HG03175 (cell line): ENCODE measurements around the gene CCDC192.
"Not testable (repeated sequence)": the region's sequence is repeated elsewhere in the genome, so short reads cannot be mapped to it uniquely, and the experiment has no call there.

ENCODE experiments used
- ATAC-seq: cut with Tn5 transposase; IDR thresholded peaks from one replicate; pipeline ENCODE4 v1.9.1; 2021; ENCODE audit warnings: mild to moderate bottlenecking, moderate library complexity; ENCODE audit not compliant: unreplicated experiment

Gene CCDC192

DNA sequence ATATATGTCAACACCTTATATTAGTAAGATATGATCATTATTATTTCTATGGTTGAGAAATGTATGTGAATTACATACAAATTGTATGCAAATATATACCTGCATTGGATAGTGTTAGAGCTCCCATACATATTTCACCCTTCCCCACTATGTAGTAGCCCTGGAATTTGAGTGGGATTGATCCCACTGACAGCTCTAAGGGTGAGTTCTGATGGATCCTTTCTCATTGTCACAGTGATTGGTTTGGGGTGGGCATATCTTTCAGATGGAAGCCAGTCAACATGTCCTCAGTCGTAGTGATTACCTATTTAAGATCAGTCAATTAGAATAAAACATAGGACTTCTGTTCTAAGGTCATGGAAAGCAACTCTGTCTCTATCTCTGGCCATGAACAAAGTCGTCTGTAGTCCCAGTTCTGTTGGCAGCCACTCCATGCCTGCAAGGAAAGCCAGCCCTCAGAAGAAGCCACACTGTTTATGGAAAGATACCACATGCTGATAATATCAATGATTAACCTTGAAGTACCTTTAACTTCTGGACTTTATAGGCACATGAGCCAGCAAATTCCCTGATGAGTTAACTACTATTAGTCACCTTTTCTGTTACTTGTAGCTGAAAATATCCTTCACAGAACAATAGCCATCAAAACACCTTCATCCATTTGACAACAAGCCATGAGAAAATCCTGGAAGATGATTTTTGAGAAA is 5.1 kb upstream of the CCDC192 start:
- no peak for ATAC-seq

DNA sequence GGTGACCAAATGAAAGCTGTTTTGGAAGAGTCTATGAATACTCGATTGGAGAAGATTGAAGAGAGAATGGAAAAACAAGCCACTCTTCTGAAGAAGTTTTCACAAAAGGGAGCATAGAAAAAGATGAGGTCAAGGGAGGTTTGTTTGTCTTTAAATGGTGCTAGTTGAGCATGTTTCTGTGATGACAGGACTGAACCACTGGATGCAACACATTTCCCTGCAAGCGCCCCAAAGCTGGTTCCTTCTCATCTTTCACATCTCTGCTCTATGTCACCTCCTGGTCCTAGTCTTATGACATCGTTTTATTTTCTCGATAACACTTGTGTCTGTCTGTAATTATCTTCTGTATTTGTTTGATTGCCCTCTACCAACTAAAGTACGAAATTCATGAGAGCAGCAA is 3.8 kb upstream of the CCDC192 start:
- no peak for ATAC-seq

- ATAC-seq, result no peak
These were observed 2.9 kb upstream of the CCDC192 start for GRCh38 chr5:127700237-127700766.

DNA sequence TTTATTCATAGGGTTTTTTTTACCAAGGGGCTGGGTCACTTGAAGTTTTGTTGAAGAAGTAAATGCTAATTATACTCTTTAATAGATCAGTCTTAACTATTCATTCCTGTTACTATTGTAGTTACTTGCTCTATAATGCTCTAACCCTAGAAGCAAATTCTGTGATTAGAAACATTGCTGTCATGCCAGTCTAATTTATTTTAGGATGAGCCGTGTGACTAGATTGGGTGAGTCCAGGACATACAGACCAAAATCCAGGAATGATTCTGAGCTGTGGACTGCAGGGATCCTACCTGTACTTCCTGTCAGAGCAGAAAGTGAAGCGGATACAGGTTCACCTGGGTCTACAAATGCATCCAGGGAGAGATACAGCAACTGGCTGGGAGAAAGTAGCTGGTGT is 757 bp upstream of the CCDC192 start:
- no peak for ATAC-seq

DNA sequence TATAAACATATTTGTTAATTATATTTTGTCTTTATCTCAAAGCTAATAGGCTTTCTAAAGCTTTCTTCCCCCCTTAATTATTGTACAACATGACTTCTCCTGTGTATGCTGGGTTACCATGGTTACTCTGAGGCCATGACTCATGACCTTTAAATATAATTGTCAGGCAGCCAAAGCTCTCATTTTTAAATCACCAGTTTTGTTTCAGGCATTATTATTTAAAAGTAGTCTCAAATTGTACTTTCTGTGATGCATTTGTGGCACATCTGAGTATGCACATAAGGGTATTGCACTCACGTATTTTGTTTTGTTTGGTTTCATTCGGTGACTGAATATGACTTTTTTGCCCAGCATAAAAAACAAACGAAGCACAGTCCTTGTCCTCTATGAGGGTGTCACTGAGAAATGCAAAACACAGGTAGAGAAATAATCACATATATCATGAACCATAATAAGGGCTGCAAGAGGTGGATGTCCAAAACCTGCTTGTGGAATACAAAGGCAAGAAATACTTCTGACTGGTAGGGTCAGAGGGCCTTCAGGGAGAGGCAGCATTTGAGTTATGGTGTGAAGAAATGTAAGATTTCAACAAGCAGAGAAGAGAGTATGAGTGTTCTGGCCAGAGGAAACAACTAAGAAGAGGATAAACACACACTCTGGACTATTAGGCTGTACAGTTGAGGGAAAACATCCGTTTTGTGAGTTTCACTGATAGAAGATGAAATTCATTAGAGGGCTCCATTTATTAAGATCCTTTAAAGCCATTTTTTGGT is 2.1 kb downstream of the CCDC192 start:
- no peak for ATAC-seq

GRCh38 chr5:127706691-127707090 is 3.5 kb downstream of the CCDC192 start:
- ATAC-seq, result no peak

GRCh38 chr5:127707209-127707608 is 4.0 kb downstream of the CCDC192 start:
- ATAC-seq, result no peak

DNA sequence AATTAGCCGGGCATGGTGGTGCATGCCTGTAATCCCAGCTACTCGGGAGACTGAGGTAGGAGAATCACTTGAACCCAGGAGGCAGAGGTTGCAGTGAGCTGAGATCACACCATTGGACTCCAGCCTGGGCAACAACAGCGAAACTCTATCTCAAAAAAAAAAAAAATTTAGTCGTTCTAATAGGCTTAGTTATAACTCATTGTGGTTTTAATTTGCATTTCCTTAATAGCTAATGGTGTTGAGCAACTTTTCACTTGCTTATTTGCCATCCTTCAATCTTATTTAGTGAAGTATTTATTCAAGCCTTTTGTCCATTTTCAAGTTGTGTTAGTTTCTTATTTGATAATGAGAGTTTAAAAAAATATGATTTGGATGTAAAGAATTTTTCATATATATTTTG is 9.9 kb downstream of the CCDC192 start:
- ATAC-seq, result not testable (repeated sequence)

DNA sequence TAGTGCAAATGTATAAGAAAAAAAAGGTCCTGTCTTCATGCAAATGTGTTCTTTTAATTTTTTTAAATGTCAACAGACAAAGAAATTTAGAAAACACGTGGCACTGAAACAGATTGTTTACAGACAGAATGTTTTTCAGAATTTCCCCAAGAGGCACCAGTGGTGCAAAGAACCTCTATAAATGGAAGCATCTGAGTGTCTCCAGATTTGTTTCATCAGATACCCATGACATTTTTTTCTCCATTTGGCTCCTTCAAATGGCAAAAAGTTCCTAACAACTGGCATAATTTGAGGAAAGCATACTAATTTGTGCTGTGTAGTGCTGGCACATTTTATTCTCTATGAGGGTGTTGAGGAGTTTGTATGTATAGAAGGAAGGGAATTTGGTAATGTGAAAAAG is 15.0 kb downstream of the CCDC192 start:
- ATAC-seq, result no peak

DNA sequence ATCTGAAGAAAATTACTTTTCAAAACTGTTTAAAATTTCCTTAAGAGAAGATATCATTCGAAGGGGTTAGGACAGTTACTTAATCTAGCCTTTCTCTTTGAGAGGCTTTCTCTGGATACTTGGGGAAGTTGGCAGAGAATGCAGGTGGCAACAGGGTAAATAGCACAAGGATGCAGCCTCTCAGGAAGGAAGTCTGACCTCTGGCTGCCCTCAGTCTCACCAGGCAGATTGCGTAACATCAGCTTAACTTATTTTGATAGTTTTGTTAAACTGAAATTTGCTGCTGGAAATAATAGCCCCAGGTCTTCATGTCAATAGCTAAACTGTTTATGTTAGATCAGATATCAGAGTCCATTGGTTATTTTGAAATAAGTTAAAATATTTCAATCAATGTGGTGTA is 20.4 kb downstream of the CCDC192 start:
- no peak for ATAC-seq

GRCh38 chr5:127725673-127726072 is 22.5 kb downstream of the CCDC192 start:
- ATAC-seq, result no peak

DNA sequence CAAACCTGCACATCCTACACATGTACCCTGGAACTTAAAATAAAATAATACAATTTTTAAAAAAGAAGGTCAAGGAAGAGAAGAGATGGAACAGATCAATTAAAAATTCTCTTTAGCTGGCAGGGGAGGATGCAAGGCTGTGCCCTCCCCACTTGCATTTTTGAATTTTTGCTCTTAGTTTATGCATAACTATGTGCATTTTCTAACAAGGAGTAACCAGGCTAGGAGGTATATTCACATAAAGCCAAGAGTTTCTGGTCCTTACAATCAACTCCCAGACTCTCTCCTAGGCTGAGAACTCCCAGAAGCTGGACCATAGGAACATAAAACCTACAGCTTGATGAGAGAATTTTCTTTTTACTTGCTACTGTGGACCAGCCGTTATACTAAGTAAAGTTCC is 29.8 kb downstream of the CCDC192 start:
- no peak for ATAC-seq

- not testable (repeated sequence) for ATAC-seq
These were observed 36.2 kb downstream of the CCDC192 start for GRCh38 chr5:127739348-127739747.

GRCh38 chr5:127739807-127740384 is 36.7 kb downstream of the CCDC192 start:
- no peak for ATAC-seq

- no peak for ATAC-seq
These were observed 38.2 kb downstream of the CCDC192 start for GRCh38 chr5:127741412-127741811.

GRCh38 chr5:127744241-127744640 is 41.0 kb downstream of the CCDC192 start:
- no peak for ATAC-seq

DNA sequence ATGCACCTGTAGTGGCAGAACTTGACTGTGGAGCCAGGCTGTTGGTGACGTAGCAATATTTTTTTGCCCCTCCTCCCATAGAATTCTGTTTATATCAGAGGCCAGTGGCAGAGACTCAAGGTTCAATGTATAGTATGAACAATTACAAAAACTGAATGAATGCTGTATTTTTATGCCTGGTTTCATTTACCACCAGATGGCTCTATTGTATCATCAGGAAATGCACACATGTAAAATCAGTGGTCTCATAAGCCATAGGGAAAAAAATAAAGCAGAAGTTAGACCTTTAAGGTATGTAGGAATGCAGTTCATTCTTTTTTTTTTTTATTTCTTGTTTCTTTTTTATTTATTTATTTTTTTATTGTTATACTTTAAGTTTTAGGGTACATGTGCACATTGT is 43.6 kb downstream of the CCDC192 start:
- ATAC-seq, result no peak

- ATAC-seq, result not testable (repeated sequence)
These were observed 49.5 kb downstream of the CCDC192 start for GRCh38 chr5:127752503-127753265.

- no peak for ATAC-seq
These were observed 51.1 kb downstream of the CCDC192 start for GRCh38 chr5:127754259-127754658.

DNA sequence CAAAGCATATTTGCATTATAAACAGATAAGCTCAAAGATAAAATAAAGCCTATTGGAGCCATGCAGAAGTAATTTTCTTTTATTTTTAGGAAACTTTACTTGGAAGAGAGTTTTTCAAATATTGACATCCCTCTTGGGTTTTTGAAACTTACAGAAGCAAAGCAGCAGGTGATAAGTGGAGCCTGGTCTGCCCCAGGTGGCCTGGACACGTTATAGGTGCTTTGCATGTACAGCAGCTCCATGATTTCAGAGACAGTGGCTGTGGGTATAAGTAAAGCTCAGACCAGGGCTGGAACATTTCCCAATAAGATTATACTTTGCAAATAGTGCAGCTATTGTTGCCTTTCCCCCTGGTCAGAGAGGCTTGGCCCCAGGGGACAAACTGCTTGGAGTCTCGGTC is 51.5 kb downstream of the CCDC192 start:
- no peak for ATAC-seq

GRCh38 chr5:127757576-127757975 is 54.4 kb downstream of the CCDC192 start:
- peak; percentile 95 for ATAC-seq
